Liver (tissue), 9 donors: ENCODE results near the gene ABHD12. TPM values are rescaled to one million over a fixed set of nuclear protein-coding genes. Genes with fewer than 3 reads are reported as not detected.

ENCODE experiments used
- DNase-seq: peaks from one replicate; pipeline ENCODE4 v3.0.0-alpha.2; 2017; ENCODE audit warnings: low spot score
- H3K27ac ChIP-seq, 2 donors: one replicate each; pipeline ENCODE4 v1.7.0; 2013; ENCODE audit warnings: inconsistent platforms in 2 of 2, low read length in 2 of 2, control low read depth in 1 of 2, low read depth in 1 of 2, mild to moderate bottlenecking in 1 of 2
- H3K27me3 ChIP-seq, 4 donors: one replicate each; pipeline versions ENCODE4 v1.6.1 to v1.7.0; 2013; ENCODE audit warnings: low read length in 3 of 4, inconsistent platforms in 1 of 4, mild to moderate bottlenecking in 1 of 4, moderate library complexity in 1 of 4; ENCODE audit not compliant: control insufficient read depth in 4 of 4, insufficient read depth in 4 of 4
- H3K36me3 ChIP-seq, 4 donors: one replicate each; pipeline versions ENCODE4 v1.6.1 to v1.7.0; 2013; ENCODE audit warnings: low read length in 3 of 4, mild to moderate bottlenecking in 3 of 4, low read depth in 1 of 4, moderate library complexity in 1 of 4; ENCODE audit not compliant: control insufficient read depth in 4 of 4, insufficient read depth in 3 of 4
- H3K4me1 ChIP-seq, 4 donors: one replicate each; pipeline versions ENCODE4 v1.6.1 to v1.7.0; 2013; ENCODE audit warnings: low read length in 3 of 4, mild to moderate bottlenecking in 3 of 4, moderate library complexity in 1 of 4; ENCODE audit not compliant: control insufficient read depth in 4 of 4, insufficient read depth in 4 of 4
- H3K4me3 ChIP-seq, 3 donors: one replicate each; pipeline versions ENCODE4 v1.6.1 to v1.7.0; 2013; ENCODE audit warnings: low read length in 3 of 3, control low read depth in 1 of 3, low read depth in 1 of 3, mild to moderate bottlenecking in 1 of 3
- H3K9ac ChIP-seq, 2 donors: one replicate each; pipeline ENCODE4 v1.7.0; 2013; ENCODE audit warnings: low read length in 2 of 2, mild to moderate bottlenecking in 2 of 2, moderate library complexity in 2 of 2, control low read depth in 1 of 2, low read depth in 1 of 2
- H3K9me3 ChIP-seq, 4 donors: one replicate each; pipeline versions ENCODE4 v1.6.1 to v1.7.0; 2013; ENCODE audit warnings: low read length in 3 of 4; ENCODE audit not compliant: control insufficient read depth in 4 of 4
- ATF3 ChIP-seq: IDR thresholded peaks from 2 replicates; pipeline ENCODE4 v1.6.1; 2016; ENCODE audit warnings: antibody characterized with exemption
- CTCF ChIP-seq: fragments of 150-350 bp; IDR thresholded peaks from 2 replicates; pipeline ENCODE4 v1.5.1; 2017; ENCODE audit warnings: improper control_type of control experiment, low read depth, low read length; ENCODE audit not compliant: missing input control
- GABPA ChIP-seq, 2 donors: IDR thresholded peaks in 1 of 2; conservative IDR thresholded peaks in 1 of 2; 2 replicates each; pipeline ENCODE4 v1.6.1; 2016; ENCODE audit warnings: antibody characterized with exemption in 2 of 2, mild to moderate bottlenecking in 1 of 2, moderate library complexity in 1 of 2
- HNF4G ChIP-seq: IDR thresholded peaks from 2 replicates; pipeline ENCODE4 v1.6.1; 2016; ENCODE audit warnings: antibody characterized with exemption
- JUND ChIP-seq, 2 donors: IDR thresholded peaks; 2 replicates each; pipeline ENCODE4 v1.6.1; 2016; ENCODE audit warnings: antibody characterized with exemption in 2 of 2
- NR2F2 ChIP-seq: IDR thresholded peaks from 2 replicates; pipeline ENCODE4 v1.6.1; 2016; ENCODE audit warnings: antibody characterized with exemption
- SP1 ChIP-seq: IDR thresholded peaks from 2 replicates; pipeline ENCODE4 v1.6.1; 2018; ENCODE audit warnings: antibody characterized with exemption, mild to moderate bottlenecking
- YY1 ChIP-seq: IDR thresholded peaks from 2 replicates; pipeline ENCODE4 v1.6.1; 2016; ENCODE audit warnings: antibody characterized with exemption, mild to moderate bottlenecking
- ZBTB33 ChIP-seq: IDR thresholded peaks from 2 replicates; pipeline ENCODE4 v1.6.1; 2016; ENCODE audit warnings: antibody characterized with exemption
- WGBS: extraction: QIAGEN DNeasy Blood & Tissue Kit; methylation state at CpG from one replicate; pipeline ENCODE4 v1.1.7; 2013; 5-methylcytosine and 5-hydroxymethylcytosine counted together
- polyA plus RNA-seq, 2 donors: library from polyadenylated mRNA; stranded (reverse) in 1 of 2; unstranded in 1 of 2; fragments of 200-250 nt in 1 of 2; fragments of >200 nt in 1 of 2; fragmentation: Nextera tagmentation in 1 of 2; extraction: Ambion mirVana in 1 of 2; gene quantifications; one replicate each; pipeline versions ENCODE4 v1.2.1 to v1.2.3, GENCODE V29; 2013 to 2015
- total RNA-seq, 2 donors: library from RNA; depleted of rRNA; stranded (reverse); fragments of >200 nt; gene quantifications; one replicate each; pipeline ENCODE4 v1.2.3, GENCODE V29; 2014
- donor health status: healthy.
- donor health status: healthy.
- donor health status: healthy.
- donor health status: healthy.
- donor health status: healthy.

ABHD12 gene
- total and polyA plus RNA-seq, 4 donors, result 11.1 to 15.4 (median 12.9) TPM

- no peak for TF ChIP-seq ZBTB33
Observed at GRCh38 chr20:25284131-25284601, 106.5 kb downstream of the ABHD12 start (continued).

GRCh38 chr20:25283221-25283951 is 107.2 kb downstream of the ABHD12 start:
- H3K36me3 ChIP-seq, result peaks cover 2 to 26% (median 6%) of the 10 kb centered on the region in 4 donors
- DNase-seq, result no peak

More at GRCh38 chr20:25283221-25283951, 107.2 kb downstream of the ABHD12 start:
- 95% methylated on average over 24 of the region's 24 CpGs for WGBS
- H3K9ac ChIP-seq, result no peak overlapping the region
- H3K27me3 ChIP-seq, result no peaks in the 10 kb centered on the region
- no peak overlapping the region for H3K27ac ChIP-seq
- no peak overlapping the region for H3K4me3 ChIP-seq
- H3K4me1 ChIP-seq, result peaks cover 0 to 7% (median 3%) of the 10 kb centered on the region in 4 donors
- no peaks in the 10 kb centered on the region for H3K9me3 ChIP-seq
- no peak for TF ChIP-seq ZBTB33
- no peak for TF ChIP-seq GABPA (IDR thresholded peaks at IDR 0.05 in 1 of 2, conservative IDR thresholded peaks at IDR 0.05 in 1 of 2)
- TF ChIP-seq YY1, result no peak
- TF ChIP-seq SP1, result no peak
- no peak for TF ChIP-seq ATF3
- TF ChIP-seq NR2F2, result no peak
- no peak for TF ChIP-seq JUND (IDR thresholded peaks at IDR 0.05)
- no peak for TF ChIP-seq CTCF
- TF ChIP-seq HNF4G, result no peak
